Pancreas (tissue), 10 donors: Measurements from ENCODE around the gene WWOX. TPM values are rescaled to one million over a fixed set of nuclear protein-coding genes. Genes with fewer than 3 reads are reported as not detected.

Experiments
- ATAC-seq, 4 donors: fragments of 200-7000 bp; cut with Tn5 transposase; one replicate each; pipeline versions ENCODE4 v1.8.0 to v1.9.1; 2020; ENCODE audit warnings: mild to moderate bottlenecking in 4 of 4, moderate library complexity in 4 of 4
- DNase-seq, 6 donors: peaks; one replicate each; pipeline ENCODE4 v3.0.0-alpha.2; 2020
- FAIRE-seq: peaks from 2 replicates; lab custom pipeline; 2012; peaks lifted over from hg19 to GRCh38; lab: Jason Lieb, UNC
- H3K27ac ChIP-seq, 4 donors: fragments of 200-600 bp; sonication (generic); 1 replicate in 3 of 4; 2 replicates in 1 of 4; pipeline versions ENCODE4 v1.5.0 to v1.8.0; 2020
- H3K27me3 ChIP-seq, 4 donors: fragments of 200-600 bp; one replicate each; pipeline ENCODE4 v1.8.0; 2021
- H3K36me3 ChIP-seq, 3 donors: fragments of 200-600 bp; sonication (generic) in 1 of 3; one replicate each; pipeline versions ENCODE4 v1.5.0 to v1.8.0; 2020 to 2021
- H3K4me1 ChIP-seq, 3 donors: fragments of 200-600 bp; one replicate each; pipeline ENCODE4 v1.8.0; 2021
- H3K4me3 ChIP-seq, 4 donors: fragments of 200-600 bp; sonication (generic) in 2 of 4; one replicate each; pipeline versions ENCODE4 v1.5.0 to v1.8.0; 2020 to 2021
- H3K9me3 ChIP-seq, 4 donors: fragments of 200-600 bp; one replicate each; pipeline ENCODE4 v1.8.0; 2021
- CTCF ChIP-seq, 4 donors: fragments of 200-600 bp; sonication (generic) in 3 of 4; IDR thresholded peaks; one replicate each; pipeline versions ENCODE4 v1.5.0 to v1.8.0; 2021; ENCODE audit warnings: antibody characterized with exemption in 4 of 4
- WGBS, 2 donors: extraction: QIAGEN DNeasy Blood & Tissue Kit; methylation state at CpG; one replicate each; pipeline ENCODE4 v1.1.7; 2013; 5-methylcytosine and 5-hydroxymethylcytosine counted together
- intact Hi-C, 3 donors: fragments of 100-400 bp; cut with DNase I; formaldehyde crosslinking; loops; one replicate each; pipeline versions ENCODE4 v1.11.1 to v1.14.2; 2022
- polyA plus RNA-seq, 2 donors: library from polyadenylated mRNA; stranded (reverse); fragments of 200-250 nt; gene quantifications; one replicate each; pipeline ENCODE4 v1.2.3, GENCODE V29; 2013
- total RNA-seq, 6 donors: library from RNA; stranded (reverse); fragmentation: NEBNext Ultra II Directional in 4 of 6; extraction: Animal tissue kit (Norgen Biotek cat#: 25700) in 4 of 6; gene quantifications; one replicate each; pipeline versions ENCODE4 v1.2.1 to v1.2.4, GENCODE V29; 2021 to 2023
- donor health status: healthy with polysubstance abuse.
- donor health status: DM: no; HTN: no; CAD: no; lungs with moderate emphysema.
- donor health status: DM: no; HTN: no; CAD: no.
- donor health status: control.
- donor health status: control.
- donor health status: Bipolar disorder and iron deficiency.
- donor health status: DM: yes; HTN: yes; CAD: no.
- donor health status: DM: no; HTN: no; CAD: no.
- donor health status: DM: no; HTN: no; CAD: no.
- donor health status: DM: yes; HTN: yes; CAD: no.

WWOX gene
- total and polyA plus RNA-seq, 8 donors = 6.8 to 14.4 (median 10.8) TPM

GRCh38 chr16:78430281-78430680 lies 330.8 kb downstream of the WWOX start:
- no peak for TF ChIP-seq CTCF (IDR thresholded peaks at IDR 0.05)
- DNase-seq = no peak
- H3K27me3 ChIP-seq = no peaks in the 10 kb centered on the region
- H3K4me3 ChIP-seq = no peak overlapping the region
- no peaks in the 10 kb centered on the region for H3K36me3 ChIP-seq
- intact Hi-C loops = no loop called here
- no peaks in the 10 kb centered on the region for H3K4me1 ChIP-seq
- no peak overlapping the region for H3K27ac ChIP-seq
- ATAC-seq = no peak
- no peaks in the 10 kb centered on the region for H3K9me3 ChIP-seq
- FAIRE-seq = no peak
- 96 to 98% methylated on average over 4 of the region's 4 CpGs for WGBS, 2 donors

GRCh38 chr16:78431004-78431670 lies 331.7 kb downstream of the WWOX start:
- WGBS, 2 donors = 88% methylated on average over 6 of the region's 6 CpGs
- no peak for TF ChIP-seq CTCF (IDR thresholded peaks at IDR 0.05)
- Histone ChIP-seq H3K9me3 (no peaks in the 10 kb centered on the region), H3K27me3 (no peaks in the 10 kb centered on the region), H3K27ac (no peak overlapping the region), H3K36me3 (no peaks in the 10 kb centered on the region), H3K4me3 (no peak overlapping the region), H3K4me1 (no peaks in the 10 kb centered on the region)
- FAIRE-seq (no peak), DNase-seq (no peak), ATAC-seq (no peak)
- intact Hi-C loops = no loop called here

- WGBS, 2 donors = 93 to 94% methylated on average over 3 of the region's 3 CpGs
- FAIRE-seq (no peak), ATAC-seq (no peak), DNase-seq (no peak)
- Histone ChIP-seq H3K36me3 (no peaks in the 10 kb centered on the region), H3K27me3 (no peaks in the 10 kb centered on the region), H3K4me1 (no peaks in the 10 kb centered on the region), H3K27ac (no peak overlapping the region), H3K4me3 (no peak overlapping the region), H3K9me3 (no peaks in the 10 kb centered on the region)
- intact Hi-C loops = no loop called here
- no peak for TF ChIP-seq CTCF (IDR thresholded peaks at IDR 0.05)
Observed at GRCh38 chr16:78431701-78432100, 332.2 kb downstream of the WWOX start.

GRCh38 chr16:78432451-78432850 lies 333.0 kb downstream of the WWOX start:
- intact Hi-C loops = no loop called here
- Histone ChIP-seq H3K9me3 (no peaks in the 10 kb centered on the region), H3K4me1 (no peaks in the 10 kb centered on the region), H3K4me3 (no peak overlapping the region), H3K27me3 (no peaks in the 10 kb centered on the region), H3K36me3 (no peaks in the 10 kb centered on the region), H3K27ac (no peak overlapping the region)
- no peak for TF ChIP-seq CTCF (IDR thresholded peaks at IDR 0.05)
- DNase-seq = no peak
- ATAC-seq = no peak
- 92 to 93% methylated on average over 17 of the region's 17 CpGs for WGBS, 2 donors
- FAIRE-seq = no peak

- 83 to 90% methylated on average over 2 of the region's 2 CpGs for WGBS, 2 donors
- FAIRE-seq (no peak), ATAC-seq (no peak), DNase-seq (no peak)
- no peak for TF ChIP-seq CTCF (IDR thresholded peaks at IDR 0.05)
- intact Hi-C loops = no loop called here
- Histone ChIP-seq H3K27ac (no peak overlapping the region), H3K27me3 (no peaks in the 10 kb centered on the region), H3K36me3 (no peaks in the 10 kb centered on the region), H3K4me1 (no peaks in the 10 kb centered on the region), H3K9me3 (no peaks in the 10 kb centered on the region), H3K4me3 (no peak overlapping the region)
Observed at GRCh38 chr16:78433116-78433515, 333.7 kb downstream of the WWOX start.
